GM13977 (cell line): ENCODE measurements around the gene TNS1.

ENCODE experiments used
- DNase-seq: peaks from one replicate; pipeline ENCODE4 v3.0.0; 2012; ENCODE audit warnings: low spot score
- in situ Hi-C: fragments of 300-500 bp; cut with MboI; formaldehyde crosslinking; loops from one replicate; pipeline ENCODE4 v1.12.0; 2022; ENCODE audit warnings: low sequenced_read_pairs, low pct_unique_long_range_greater_than_20kb, mixed read lengths, inconsistent platforms; ENCODE audit not compliant: unreplicated experiment
- TF ChIP-seq, protein P1 (sequence below): IDR thresholded peaks from 2 replicates; pipeline ENCODE4 v1.5.1; 2012; ENCODE audit warnings: mild to moderate bottlenecking, control low read depth; ENCODE audit not compliant: insufficient read depth; ENCODE audit errors: extremely low read depth, missing control alignments

Gene TNS1

DNA sequence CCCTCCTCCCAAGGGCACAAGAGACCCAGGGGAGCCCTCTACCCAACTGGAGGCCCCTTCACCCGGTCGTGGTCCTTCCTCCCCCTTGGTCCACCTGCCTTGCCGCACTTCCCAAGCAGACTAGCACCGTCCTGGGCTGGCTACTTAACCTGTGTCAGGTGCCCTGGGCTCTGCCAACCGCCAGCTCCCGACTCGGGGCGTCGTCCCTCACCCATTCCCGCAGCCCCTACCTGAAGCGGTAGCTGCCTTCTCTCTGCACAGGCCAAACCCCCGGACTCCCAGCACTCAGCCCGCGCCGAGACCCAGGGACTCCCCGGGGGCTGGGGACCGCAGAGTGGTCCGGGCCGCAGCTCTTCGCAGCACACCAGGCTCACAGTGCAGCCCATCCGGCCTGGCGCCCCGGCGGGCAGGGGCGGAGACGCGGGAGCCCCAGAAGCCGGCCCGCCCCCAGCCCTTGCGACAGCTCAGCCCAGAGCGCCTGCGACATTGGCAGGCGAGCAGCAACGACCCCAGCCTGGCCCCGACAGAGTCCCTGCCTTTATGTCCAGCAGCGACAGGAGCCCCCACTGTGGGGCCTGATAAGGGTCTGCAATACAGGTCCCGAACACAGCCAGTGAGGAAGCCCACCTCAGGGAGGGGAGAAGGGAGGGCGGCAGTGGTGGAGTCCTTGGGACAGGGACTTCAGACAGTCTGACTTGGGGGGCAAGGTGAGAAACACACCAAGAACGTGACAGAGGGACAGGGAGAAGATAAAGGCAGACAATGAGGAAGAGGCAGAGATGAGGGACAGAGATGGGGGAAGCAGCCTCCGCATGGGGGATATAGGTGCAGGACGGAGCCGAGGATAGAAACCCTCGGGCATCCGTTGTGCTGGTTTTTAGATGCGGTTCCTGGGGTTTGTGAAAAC, 31.0 kb upstream of the TNS1 start:
- in situ Hi-C loops = no loop called here
- TF ChIP-seq, protein P1, sequence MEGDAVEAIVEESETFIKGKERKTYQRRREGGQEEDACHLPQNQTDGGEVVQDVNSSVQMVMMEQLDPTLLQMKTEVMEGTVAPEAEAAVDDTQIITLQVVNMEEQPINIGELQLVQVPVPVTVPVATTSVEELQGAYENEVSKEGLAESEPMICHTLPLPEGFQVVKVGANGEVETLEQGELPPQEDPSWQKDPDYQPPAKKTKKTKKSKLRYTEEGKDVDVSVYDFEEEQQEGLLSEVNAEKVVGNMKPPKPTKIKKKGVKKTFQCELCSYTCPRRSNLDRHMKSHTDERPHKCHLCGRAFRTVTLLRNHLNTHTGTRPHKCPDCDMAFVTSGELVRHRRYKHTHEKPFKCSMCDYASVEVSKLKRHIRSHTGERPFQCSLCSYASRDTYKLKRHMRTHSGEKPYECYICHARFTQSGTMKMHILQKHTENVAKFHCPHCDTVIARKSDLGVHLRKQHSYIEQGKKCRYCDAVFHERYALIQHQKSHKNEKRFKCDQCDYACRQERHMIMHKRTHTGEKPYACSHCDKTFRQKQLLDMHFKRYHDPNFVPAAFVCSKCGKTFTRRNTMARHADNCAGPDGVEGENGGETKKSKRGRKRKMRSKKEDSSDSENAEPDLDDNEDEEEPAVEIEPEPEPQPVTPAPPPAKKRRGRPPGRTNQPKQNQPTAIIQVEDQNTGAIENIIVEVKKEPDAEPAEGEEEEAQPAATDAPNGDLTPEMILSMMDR = no peak
- no peak for DNase-seq

DNA sequence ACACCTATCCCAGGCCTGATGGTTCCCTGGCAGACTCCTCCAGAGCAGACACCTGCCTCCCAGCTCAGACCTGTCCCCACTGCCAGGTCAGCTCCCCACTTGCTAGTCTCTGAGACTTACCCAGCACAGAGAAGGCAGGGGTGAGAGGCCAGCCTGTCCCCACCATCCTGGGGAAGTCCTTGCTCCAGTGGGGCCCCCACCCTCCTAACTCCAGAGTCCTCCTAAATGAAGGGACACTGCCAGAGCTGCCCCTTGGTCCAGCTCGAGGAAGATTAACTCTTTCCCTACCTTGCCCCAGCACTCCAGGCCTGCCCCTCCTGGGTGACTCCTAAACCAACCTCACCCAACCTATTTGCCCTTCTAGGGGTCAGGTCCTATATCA, 30.4 kb upstream of the TNS1 start:
- TF ChIP-seq, protein P1 = no peak
- in situ Hi-C loops = no loop called here
- no peak for DNase-seq

DNA sequence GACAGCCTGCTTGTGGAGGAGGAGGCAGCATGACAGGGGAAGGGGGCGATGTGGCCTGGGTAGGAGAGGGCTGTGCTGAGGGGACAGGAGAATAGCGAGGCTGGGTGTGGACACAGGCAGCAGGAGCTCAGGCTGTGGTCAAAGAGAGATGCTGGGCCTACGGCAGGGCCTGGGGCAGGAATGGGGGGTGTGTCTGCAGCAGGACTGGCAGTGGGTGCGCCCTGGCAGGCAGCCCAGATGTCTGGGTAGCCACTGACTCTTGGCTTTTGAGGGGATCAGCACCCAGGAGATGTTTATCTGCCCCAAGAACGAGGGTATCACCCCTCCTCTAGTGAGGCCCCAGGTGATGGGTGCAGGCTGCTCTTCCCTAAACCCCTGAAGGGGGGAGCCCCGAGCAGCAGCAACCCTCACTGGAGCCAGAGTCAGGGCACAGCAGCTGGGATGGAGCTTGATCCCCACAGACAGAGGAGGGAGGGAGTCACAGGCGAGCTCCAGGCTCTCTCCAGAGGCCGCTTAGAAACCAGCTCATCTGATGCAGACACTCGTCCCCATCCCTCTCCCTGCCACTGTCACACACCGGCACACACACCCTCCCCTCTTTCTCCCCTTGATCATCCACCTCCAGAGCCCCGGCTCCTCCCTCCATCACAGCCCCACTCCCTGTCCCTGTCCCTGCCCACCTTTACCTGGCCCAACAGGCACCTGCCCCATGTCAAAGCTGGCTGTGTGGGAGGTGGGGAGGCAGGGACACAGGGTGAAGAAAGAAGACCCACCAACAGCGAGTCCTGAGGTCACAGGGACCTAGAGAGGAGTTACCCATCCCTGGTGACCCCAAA, 29.8 kb upstream of the TNS1 start:
- in situ Hi-C loops = no loop called here
- no peak for DNase-seq

DNA sequence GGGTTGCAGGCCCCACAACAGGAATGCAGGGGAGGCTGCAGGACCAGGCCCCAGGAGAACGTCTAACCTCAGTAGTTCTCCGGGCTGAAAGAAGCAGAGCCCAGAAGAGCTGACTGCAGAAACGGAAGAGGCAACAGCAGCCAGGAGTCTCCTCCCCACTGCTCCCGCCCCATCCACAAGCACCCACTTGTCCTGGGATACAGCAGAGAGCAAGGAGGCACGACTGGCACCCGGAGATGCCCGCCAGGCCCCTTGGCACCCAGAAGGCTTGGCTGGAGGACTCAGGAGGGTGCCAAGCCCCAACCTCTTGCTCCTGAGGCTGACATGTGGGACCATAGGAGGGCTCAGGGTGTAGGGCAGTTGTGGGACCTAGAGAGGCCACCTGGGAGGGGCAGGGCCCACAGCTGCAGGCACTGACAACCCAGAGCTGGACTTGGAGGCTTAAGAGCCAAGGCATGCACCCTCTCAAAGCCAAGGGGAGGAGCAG, 29.0 kb upstream of the TNS1 start:
- in situ Hi-C loops = no loop called here
- no peak for DNase-seq

More for the DNA sequence above, 29.8 kb upstream of the TNS1 start:
- TF ChIP-seq, protein P1 = no peak

DNA sequence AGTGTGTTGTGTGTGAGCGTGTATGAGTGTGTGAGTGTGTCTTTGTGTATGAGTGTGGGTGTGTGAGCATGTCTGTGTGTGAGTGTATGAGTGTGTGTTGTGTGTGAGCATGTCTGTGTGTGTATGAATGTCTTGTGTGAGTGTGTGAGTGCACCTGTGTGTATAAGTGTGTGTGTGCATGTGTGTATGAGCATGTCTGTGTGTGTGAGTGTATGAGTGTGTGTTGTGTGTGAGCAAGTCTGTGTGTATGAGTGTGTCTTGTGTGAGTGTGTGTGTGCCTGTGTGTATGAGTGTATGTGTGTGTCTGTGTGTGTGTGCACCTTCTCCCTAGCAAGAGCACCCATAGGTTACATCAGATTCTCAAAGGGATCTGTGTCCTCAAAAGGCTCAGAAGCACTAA, 28.5 kb upstream of the TNS1 start:
- in situ Hi-C loops = no loop called here
- TF ChIP-seq, protein P1 = no peak
- DNase-seq = peak; percentile 4

More for the DNA sequence above, 29.0 kb upstream of the TNS1 start:
- TF ChIP-seq, protein P1 = no peak

DNA sequence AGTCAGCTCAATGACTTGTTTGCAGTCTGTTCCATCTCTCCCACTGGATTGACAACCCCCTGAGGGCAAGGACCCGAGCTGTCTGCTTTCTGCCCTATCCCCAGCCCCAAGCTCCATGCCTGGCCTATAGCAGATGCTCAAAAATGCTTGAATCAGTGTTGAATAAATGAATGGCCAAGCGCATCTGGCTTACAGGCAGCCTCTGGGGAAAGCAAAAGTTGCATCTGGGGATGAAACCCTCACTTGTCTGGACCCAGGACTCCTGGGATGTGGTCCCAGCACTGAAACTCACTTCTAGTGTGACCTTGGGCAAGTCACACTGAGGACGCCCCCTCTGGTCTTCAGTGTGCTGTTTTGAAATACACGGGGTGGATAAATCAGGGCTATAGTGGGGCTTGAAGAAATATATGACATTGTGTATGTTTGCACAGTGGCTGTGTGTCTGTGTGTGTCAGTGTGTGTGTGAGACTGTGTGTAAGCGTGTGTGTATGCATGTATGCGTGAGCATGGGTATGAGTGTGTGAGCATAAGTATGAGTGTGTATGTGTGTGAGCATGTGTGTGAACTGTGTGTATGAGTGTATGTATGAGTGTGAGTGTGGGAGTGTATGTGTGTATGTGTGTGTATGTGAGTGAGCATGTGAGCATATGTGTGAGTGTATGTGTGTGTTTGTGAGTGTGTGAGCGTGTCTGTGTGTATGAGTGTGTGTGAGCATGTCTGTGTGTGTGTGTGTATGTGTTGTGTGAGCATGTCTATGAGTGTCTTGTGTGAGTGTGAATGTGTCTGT, 27.8 kb upstream of the TNS1 start:
- peak; percentile 6 for DNase-seq
- in situ Hi-C loops = no loop called here

More for the DNA sequence above, 27.8 kb upstream of the TNS1 start:
- TF ChIP-seq, protein P1 = no peak
